Stimulated activated CD8-positive, alpha-beta memory T cell treated with anti-CD3 and anti-CD28 coated beads, Interleukin-2, amount 100 ng/mL, for 48 hours (primary cell): Measurements from ENCODE around the gene ESD.
"Not testable (repeated sequence)": the region's sequence is repeated elsewhere in the genome, so short reads cannot be mapped to it uniquely, and the experiment has no call there.

Experiments
- DNase-seq, 2 donors: peaks; one replicate each; pipeline ENCODE4 v3.0.0-alpha.2; 2020; ENCODE audit warnings: low read depth in 2 of 2

The ESD gene

DNA sequence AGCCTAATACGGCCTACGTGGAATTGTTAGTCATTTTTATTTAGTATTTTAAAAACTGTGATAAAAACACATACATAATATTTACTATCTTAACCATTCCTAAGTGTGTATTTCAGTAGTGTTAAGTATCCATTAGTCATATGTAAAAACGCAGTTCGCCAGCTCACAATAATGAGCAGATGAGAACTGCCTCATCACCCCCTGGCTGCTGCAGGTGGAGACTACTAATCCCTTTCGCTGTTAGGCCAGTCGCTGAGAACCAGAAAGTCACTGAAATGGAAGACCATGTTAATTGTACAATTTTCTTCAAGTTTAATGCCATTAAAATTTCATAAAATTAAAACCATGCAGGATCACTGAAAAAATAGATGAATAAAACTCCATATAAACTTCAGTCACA is 1.6 kb downstream of the ESD start:
- no peak for DNase-seq

GRCh38 chr13:46783504-46783903 is 13.5 kb downstream of the ESD start:
- DNase-seq = no peak

GRCh38 chr13:46782691-46783090 is 14.3 kb downstream of the ESD start:
- no peak for DNase-seq

- no peak for DNase-seq
Measured at GRCh38 chr13:46782066-46782465, 14.9 kb downstream of the ESD start.

DNA sequence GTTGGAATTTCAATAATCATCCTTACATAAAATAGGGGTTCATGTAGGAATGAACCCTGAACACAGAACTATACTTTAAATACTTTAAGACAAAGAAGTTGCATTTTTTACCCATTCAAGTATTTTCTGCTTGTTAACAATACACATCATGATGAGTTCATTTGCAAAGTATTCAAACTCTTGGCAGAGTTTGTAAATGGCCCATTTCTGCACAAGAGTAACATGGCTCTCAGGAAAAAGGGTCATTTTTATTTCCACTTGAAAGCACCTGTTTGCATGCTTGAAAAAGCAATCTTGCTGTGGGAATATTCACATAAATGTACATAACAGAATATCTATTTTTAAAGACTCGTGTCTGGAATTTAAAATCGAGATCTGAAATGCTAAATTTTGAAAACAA is 18.1 kb downstream of the ESD start:
- DNase-seq = no peak

DNA sequence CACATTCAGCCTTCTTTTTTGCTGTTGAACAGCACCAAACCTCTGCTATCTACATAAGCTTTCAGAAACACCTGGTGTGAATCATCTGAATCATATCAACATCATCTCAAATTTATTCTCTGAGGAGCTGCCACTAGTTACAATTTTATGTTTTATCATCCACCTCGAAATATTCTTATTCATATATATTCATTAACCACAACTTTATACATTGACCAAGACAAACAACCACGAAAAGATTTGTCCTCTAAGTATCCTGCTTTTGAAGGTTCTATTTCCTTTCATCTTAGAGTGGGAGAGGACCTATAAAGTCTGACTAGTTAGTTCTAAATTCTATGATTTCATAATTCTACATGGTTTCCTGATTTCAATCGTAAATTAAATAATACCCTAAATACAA is 18.9 kb downstream of the ESD start:
- no peak for DNase-seq

- DNase-seq = no peak
Measured at GRCh38 chr13:46775385-46776107, 21.4 kb downstream of the ESD start.

GRCh38 chr13:46773541-46773940 is 23.4 kb downstream of the ESD start:
- DNase-seq = no peak

DNA sequence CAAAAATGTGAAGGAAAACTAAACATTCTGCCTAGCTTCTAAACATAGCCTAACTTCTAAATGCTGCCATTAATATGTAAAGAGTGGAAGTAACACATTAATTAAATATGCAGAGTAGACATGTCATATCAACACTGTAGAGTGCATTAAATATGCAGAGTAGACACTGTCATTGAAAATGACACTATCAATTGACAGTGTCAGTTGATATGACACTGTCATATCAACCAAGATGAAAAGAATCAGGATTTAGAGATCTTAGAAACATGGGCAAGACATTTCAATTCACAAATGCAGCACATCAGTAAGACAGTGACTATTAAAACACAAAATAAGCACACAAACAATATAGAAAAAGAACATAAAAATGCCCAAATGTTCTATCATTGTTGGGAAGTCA is 25.3 kb downstream of the ESD start:
- DNase-seq = no peak

GRCh38 chr13:46769925-46770324 is 27.0 kb downstream of the ESD start:
- DNase-seq = not testable (repeated sequence)

DNA sequence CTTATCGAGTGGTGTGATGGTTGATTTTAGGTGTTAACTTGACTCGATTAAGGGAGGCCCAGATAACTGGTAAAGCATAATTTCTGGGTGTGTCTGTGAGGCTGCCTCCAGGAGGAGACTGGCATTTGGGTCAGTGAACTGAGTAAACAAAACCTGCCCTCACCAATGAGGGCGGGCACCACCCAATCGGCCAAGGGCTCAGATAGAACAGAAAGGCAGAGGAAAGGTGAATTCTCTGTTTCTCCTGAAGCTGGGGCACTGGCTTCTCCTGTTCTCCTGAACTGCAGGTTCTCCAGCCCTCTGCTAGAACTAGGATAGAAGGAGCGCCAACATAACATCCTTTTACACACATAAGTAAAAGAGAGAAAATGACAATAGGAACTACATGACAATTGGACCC is 35.1 kb downstream of the ESD start:
- DNase-seq = no peak

GRCh38 chr13:46761174-46761573 is 35.8 kb downstream of the ESD start:
- DNase-seq = no peak

DNA sequence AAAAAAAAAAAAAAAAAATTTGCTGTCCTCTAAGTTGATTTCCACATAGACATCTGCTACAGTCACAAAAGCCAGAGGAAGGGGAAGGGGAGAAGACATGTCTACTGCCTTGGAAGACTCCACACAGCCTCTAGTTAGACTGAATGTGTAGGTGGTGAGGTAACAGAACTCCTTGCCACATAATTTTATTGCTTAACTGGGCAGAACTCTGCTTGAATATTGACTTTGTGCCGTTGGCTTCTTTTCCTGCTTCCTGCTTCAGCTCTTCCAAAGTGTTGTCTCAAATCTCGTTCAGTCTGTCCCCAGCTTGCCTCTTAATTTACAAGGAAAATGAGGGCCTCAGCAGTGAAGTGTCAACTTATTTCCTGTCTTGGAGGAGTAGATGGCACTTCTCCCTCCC is 37.1 kb downstream of the ESD start:
- DNase-seq = no peak

- no peak for DNase-seq
Measured at GRCh38 chr13:46757640-46758039, 39.3 kb downstream of the ESD start.

GRCh38 chr13:46756977-46757376 is 40.0 kb downstream of the ESD start:
- no peak for DNase-seq

DNA sequence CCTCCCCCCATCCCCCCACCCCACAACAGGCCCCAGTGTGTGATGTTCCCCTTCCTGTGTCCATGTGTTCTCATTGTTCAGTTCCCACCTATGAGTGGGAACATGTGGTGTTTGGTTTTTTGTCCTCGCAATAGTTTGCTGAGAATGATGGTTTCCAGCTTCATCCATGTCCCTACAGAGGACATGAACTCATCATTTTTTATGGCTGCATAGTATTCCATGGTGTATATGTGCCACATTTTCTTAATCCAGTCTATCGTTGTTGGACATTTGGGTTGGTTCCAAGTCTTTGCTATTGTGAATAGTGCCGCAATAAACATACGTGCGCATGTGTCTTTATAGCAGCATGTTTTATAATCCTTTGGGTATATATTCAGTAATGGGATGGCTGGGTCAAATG is 41.5 kb downstream of the ESD start:
- not testable (repeated sequence) for DNase-seq

DNA sequence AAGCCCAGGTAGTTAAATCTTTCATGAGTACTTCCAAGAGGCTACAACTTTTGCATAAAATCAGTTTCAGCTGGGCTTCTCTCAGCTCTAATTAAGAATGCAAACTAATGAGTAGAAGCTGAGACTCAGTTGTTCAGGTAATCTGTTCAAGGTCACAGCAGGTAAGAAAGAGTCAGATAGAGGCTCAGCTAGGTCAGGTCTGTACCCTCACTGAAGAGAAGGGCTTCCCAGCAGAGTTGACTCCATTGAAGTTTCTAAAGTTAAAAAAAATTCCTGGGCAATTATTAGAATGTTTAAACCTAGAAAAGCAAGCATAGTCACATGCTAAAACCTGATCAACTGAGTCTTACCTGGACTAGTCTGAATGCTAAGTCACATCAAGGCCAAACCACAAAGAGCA is 42.1 kb downstream of the ESD start:
- no peak for DNase-seq

GRCh38 chr13:46753917-46754316 is 43.0 kb downstream of the ESD start:
- no peak for DNase-seq

GRCh38 chr13:46753137-46753536 is 43.8 kb downstream of the ESD start:
- DNase-seq = no peak

GRCh38 chr13:46751811-46752635 is 44.9 kb downstream of the ESD start:
- peak; percentile 30 for DNase-seq

GRCh38 chr13:46749951-46750350 is 47.0 kb downstream of the ESD start:
- no peak for DNase-seq

DNA sequence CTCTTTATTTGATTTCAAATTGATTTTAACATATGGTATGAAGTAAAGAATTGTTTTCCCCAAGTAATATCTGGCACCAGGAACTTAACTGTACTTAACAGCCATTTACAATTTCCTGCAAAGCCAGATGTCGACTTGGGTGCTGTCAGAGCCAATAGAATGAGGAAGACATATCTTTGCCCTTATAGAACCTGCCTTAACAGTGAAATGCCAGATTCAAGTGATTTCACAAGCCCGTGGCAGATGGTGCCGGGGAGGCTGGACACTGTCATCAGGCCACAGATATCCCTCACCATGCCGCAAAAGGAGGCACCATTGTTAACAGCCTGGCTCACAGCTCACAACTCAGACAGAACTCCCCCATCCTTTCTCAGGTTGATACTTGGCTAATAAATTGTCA is 48.7 kb downstream of the ESD start:
- no peak for DNase-seq
